Breast epithelium (tissue), 3 donors: ENCODE measurements around the gene RUSF1.

Experiments
- POLR2A ChIP-seq: fragments of 450-650 bp; IDR thresholded peaks from one replicate; pipeline ENCODE4 v1.6.1; 2016; ENCODE audit warnings: antibody characterized with exemption, mild to moderate bottlenecking, moderate library complexity
- POLR2AphosphoS5 ChIP-seq, 3 donors: sonication (generic); formaldehyde crosslinking; IDR thresholded peaks; one replicate each; pipeline ENCODE4 v1.6.1; 2017; ENCODE audit warnings: antibody characterized with exemption in 3 of 3
- TF ChIP-seq, protein P1 (sequence below), 3 donors: fragments of 450-650 bp; IDR thresholded peaks; one replicate each; pipeline ENCODE4 v1.5.1; 2016 to 2017; ENCODE audit warnings: antibody characterized with exemption in 3 of 3, mild to moderate bottlenecking in 3 of 3, moderate library complexity in 3 of 3

DNA sequence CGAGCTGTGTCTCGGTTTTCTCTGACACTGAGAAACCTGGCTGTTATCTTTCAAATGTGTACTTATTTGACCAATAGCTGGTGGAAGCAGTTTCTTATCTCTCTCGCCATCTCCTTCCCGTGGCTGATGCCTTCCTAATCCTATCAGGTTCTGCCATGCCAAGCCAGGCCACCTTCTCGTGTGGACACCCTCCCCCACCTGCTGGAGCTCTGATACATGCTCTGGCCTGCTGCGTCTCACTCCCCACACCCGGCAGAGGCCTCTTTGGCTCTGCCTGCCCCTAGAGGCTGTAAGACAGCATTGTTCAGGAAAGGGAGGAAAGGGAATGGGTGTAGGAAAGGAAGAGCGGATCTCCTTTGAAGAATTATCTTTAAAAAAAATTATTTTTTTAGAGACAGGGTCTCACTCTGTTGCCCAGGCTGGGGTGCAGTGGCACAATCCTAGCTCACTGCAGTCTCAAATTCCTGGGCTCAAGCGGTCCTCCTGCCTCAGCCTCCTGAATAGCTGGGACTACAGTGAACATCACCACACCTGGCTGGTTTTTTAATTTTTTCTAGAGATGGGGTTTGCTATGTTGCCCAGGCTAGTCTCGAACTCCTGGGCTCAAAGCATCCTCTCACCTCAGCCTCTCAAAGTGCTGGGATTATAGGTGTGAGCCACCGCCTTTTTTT lies 56.4 kb downstream of the RUSF1 start:
- TF ChIP-seq, protein P1, sequence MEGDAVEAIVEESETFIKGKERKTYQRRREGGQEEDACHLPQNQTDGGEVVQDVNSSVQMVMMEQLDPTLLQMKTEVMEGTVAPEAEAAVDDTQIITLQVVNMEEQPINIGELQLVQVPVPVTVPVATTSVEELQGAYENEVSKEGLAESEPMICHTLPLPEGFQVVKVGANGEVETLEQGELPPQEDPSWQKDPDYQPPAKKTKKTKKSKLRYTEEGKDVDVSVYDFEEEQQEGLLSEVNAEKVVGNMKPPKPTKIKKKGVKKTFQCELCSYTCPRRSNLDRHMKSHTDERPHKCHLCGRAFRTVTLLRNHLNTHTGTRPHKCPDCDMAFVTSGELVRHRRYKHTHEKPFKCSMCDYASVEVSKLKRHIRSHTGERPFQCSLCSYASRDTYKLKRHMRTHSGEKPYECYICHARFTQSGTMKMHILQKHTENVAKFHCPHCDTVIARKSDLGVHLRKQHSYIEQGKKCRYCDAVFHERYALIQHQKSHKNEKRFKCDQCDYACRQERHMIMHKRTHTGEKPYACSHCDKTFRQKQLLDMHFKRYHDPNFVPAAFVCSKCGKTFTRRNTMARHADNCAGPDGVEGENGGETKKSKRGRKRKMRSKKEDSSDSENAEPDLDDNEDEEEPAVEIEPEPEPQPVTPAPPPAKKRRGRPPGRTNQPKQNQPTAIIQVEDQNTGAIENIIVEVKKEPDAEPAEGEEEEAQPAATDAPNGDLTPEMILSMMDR (IDR thresholded peaks at IDR 0.05): peak in 2 of 3 donors; percentile 36 to 53
- no peak for TF ChIP-seq POLR2A
- TF ChIP-seq POLR2AphosphoS5 (IDR thresholded peaks at IDR 0.05): no peak
